NCI-H128 (cell line): ENCODE measurements around the gene DNM3.

Experiments used
- DNase-seq: peaks from one replicate; lab custom pipeline; 2025; ENCODE audit not compliant: unreplicated experiment; lab: John Stamatoyannopoulos, UW

The DNM3 gene

GRCh38 chr1:171966426-171967220 is 125.3 kb downstream of the DNM3 start:
- no peak for DNase-seq

DNA sequence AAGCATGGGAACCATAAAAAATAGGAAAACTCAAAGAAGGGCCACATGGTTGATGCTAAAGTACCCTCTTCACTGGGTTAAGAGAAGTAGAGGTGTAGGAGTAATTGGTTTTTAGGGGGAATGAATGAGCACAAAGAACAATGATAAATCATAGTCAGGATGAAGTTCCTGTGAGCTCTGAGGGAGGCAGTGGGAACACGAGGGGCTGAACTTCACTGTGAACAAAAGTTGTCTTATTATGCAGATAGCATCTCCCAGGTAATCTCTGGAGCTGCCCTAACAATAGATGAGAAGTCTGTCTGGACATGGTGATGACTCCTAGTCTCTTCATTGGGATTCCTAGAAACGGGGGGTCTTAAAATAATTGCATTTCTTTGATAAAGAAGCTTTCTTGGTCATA is 127.9 kb downstream of the DNM3 start:
- no peak for DNase-seq

DNA sequence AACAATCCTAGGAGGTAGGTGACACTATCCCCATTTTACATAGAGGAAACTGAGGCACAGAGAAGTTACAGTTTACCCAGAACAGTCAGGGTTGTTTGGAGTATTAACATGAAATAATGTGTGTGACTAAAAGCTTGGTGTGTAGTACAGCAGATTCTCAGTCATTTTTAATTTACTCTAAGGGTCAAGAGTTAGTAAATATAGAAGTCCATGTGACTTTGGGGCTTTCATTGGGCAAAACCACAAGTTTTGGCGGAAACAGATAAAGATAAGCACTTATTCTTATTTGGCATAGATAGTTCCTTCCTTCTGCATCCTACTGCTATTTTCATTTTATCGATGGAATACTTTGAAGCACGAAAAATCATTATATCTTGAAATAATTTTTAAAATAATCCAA is 128.5 kb downstream of the DNM3 start:
- no peak for DNase-seq

- no peak for DNase-seq
Observed at GRCh38 chr1:171972846-171973245, 131.5 kb downstream of the DNM3 start.

DNA sequence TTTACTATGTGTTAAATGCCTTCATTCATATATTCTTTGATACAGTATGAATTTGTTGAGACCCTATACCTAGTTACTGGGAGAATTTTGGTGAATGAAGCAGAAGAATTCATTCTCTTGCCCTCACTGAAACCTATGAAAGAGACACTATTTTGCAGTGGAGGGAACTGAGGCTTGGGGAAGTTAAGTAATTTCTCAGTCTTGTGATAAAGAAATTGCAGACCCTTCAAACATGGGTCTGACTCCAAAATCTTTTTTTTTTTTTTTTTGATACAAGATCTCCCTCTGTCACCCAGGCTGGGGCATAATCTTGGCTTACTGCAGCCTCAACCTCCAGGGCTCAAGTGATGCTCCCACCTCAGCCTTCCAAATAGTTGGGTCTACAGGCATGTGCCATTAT is 132.1 kb downstream of the DNM3 start:
- DNase-seq: no peak

DNA sequence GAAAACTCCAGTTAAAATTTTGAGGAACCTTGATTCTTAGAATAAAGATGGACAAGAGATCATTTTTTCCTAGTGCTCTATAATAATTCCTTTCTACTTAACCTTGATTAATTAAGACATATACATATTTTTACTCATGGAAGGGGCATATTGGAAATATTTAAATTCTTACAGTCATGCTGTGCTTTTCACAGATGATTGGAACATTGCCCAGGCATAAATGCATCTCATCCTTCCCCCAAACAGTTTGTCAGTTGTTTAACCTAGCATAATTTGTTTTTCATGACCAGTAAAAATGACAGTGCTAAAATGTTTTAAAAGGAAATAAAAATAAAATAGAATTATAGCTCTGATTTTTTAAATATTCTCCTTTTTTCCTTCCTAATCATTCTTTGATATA is 140.0 kb downstream of the DNM3 start:
- DNase-seq: no peak

DNA sequence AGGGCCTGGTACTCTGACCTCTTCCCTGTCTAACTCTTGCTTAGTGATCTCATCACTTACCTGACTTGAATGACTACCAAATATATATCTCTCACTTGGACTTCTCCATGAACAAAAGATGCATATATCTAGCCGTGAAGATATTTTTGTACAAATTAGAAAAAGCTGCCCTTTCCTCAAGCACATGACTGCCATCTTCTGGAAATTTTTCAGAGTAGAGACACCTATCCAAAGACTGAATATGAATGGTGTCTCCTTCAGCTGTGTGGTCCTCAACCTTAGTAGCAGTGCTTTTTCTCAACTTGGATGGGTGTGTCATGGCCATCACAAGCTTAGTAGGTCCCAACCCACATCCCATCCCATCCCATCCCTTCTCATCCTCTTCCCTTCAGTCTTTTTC is 142.3 kb downstream of the DNM3 start:
- no peak for DNase-seq

- no peak for DNase-seq
Observed at GRCh38 chr1:171984262-171984661, 143.0 kb downstream of the DNM3 start.

GRCh38 chr1:171984850-171985485 is 143.7 kb downstream of the DNM3 start:
- no peak for DNase-seq

DNA sequence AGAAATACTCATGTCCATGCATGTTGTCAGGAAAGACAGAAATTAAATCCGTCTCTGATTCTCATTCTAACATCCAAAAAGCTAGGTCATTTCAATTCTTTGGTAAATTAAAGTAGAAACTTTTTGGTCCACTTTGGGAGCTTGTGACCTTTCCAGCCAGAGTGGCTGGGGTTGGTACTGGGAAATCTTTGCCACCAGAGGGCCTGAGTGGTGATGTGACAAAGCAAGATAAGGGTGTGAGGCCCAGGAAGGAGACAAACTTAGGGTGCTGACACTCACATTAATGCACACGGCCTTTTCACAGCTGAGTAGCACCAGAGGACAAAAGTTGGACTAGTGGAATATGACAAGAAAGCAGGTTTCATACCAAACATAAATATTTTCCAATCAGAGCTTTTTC is 144.3 kb downstream of the DNM3 start:
- DNase-seq: no peak

- no peak for DNase-seq
Observed at GRCh38 chr1:171988243-171988885, 147.1 kb downstream of the DNM3 start.

DNA sequence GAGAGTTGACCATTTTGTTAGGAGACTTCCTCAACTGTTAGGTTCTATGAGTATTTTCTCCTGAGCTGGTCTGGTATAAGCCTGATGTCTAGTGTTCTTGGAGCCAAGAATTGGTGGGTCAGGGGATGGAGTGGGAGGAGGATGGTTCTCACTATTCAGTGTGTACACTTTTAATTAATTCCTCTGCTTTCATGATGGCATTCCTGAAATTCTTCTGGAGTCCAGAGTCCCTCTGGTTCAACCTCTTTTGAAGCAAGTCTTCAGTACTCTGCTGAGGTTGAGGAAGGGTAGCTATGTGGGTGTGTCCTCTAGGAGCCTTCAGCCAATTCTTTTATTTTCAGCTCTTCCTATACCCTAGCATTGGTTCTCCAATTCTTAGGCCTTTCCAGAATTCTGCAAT is 149.1 kb downstream of the DNM3 start:
- no peak for DNase-seq

DNA sequence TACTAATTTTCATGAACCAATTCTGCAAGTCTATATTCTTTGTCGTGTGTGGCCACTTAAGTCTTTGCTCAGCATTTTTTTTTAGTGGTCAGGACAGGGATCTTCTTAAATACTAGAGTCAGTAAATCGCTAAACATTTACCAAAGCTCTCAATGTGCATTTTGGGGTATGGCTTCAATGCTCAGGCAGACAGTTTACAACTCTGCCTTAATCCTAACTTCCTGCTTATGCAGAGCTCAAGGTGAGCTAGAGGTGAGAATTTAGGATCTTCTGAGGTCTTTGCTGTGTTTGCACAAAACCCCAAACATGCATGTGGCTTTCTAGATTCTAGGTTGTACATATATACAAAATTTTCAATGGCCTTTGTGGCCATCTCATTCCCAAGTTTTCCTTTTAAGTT is 153.0 kb downstream of the DNM3 start:
- no peak for DNase-seq

DNA sequence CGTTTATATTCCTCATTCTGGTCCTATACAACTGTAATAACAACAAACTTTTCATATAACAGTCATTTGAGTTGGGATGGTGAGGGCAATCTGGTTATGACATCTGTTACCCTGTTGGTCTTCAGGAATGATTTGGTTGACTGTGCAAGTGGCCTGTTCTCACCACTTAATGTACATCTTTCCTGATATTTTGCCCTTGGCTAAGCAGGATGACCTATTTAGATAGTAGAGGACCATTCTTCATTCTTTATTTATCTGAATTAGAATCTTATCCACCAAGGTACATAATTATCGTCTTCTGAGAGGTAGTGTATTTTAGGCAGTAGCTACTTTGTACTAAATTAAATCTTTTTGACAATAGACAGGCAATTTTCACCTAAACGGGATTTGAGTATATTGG is 154.3 kb downstream of the DNM3 start:
- no peak for DNase-seq

DNA sequence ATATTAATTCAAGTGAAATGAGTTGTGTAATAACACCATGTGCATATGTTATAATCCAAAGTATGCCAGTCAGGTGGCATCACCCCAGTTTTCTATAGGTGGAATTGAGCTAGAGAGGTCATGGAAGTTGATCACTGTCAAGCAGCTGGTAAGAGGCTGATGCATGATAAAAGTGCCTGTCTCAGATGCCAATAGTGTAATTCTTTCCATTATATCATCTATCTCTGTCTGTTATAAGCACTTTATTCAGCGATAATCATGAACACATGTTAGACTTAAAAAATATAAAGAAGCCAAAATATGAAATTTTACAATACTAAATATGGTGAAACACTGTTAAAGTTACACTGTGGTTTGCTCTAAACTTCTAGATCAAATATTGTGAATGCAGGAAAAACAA is 156.6 kb downstream of the DNM3 start:
- no peak for DNase-seq

DNA sequence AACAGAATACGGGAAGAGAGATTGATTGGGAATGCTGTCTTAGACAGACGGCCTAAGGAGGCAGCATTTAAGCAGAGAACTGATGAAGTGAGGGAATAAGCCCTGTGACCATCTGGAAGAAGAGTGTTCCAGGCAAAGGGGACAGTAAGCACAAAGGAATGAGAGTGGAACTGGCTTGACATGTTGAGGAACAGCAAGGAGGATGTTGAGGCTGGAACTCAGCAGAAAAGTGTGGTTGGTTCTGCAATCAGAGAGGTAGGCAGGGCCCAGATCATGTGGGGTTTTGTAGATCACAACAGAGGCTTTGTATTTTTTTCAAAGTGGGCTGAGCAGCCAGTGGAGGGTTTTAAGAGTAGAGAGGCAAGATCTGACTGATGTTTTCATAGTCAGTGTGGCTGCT is 157.4 kb downstream of the DNM3 start:
- DNase-seq: no peak

DNA sequence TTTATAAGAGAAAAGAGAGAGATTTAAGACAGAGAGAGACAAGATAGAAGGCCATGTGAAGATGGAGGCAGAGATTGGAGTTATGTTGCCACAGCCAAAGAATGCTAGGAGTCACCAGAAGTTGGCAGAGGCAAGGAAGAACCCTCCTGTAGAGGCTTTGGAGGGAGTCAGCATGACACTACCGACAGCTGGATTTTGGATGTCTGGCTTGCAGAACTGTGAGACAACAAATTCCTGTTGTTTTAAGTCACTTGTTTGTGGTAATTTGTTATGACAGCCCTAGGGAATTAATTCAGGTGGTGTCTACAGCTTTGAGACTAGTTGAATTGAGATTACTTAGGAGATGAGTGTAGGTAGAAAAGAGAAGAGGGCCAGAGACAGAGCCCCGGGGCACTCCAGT is 158.5 kb downstream of the DNM3 start:
- DNase-seq: no peak

DNA sequence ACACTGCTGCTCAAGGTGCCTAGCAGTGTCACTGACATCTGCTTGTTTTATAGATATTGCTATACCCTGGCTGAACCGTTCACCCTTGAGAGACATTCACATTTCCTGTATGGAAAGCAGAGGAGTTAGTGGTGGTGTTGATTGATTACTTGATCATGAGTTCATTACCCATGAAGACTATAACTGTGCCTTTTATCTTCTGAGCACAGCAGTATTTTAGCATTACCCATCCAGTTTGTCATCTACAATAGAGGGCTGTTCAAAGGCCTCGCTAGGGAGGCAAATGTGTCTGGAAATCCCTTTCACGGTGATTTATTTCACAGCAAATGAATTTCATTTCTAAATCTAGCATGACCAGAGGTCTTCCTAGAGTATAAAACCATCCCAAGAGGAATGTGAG is 160.0 kb downstream of the DNM3 start:
- DNase-seq: no peak

DNA sequence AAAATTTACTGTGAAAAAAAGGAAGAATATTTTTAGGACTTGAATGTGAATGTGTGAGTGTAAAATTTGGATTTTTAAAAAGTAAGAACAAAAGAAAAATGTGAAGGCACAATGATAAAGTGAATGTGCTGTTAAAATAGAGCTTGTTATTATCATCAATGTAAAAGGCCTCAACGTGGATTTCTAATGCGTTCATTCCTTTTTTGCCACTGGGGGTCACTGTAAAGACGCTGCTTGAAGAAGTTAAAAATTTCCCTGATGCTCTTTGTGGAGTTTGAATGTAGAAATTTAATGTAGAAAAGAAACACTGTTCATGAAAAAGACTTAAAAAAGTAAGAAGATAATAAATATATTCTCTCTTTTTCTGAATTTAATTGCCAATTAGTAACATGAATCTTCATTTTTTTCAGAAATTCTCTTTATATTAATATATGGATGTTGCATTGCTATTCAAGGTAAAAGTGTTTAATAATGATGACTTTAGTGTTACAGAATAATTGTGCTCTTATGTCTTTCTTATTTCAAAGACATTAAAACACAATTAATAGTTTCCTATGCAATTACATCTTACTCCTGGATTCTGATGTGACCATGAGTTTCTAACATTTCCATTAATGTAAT is 161.5 kb downstream of the DNM3 start:
- DNase-seq: no peak

DNA sequence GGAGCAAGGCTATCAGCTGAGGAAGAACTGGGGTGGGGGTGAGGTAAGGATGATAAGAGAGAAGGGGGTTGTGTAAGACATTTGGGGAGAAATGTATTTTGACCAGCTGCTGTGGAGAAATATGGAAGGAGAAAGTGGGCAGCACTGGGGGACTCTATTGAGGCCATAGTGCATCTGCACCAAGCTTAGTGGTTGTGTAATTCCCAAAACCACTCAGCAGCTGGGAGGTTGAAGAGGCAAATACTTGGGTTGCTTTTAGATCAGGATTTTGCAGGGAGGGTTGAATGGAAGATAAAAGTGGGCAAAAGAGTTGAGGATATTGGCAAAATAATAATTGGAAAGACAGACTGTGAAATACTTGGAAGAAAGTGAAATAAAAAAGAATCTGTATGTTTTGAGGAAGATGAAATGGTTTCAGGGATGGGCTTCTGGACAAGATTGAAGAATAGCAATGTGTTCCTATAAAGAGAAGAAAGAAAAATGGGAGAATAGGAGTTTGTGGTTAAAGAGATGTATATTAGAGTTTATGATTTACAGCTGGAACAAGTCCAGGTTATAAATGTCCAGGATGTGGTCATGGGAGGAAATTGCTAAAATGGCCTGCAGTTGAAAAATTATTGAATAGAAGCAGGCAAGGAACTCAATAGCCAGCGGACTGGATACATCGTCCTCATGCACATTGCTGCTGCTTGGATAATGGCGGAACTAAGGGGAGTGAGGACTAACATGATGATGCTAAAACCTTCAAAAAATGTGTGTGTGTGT is 162.7 kb downstream of the DNM3 start:
- DNase-seq: no peak

DNA sequence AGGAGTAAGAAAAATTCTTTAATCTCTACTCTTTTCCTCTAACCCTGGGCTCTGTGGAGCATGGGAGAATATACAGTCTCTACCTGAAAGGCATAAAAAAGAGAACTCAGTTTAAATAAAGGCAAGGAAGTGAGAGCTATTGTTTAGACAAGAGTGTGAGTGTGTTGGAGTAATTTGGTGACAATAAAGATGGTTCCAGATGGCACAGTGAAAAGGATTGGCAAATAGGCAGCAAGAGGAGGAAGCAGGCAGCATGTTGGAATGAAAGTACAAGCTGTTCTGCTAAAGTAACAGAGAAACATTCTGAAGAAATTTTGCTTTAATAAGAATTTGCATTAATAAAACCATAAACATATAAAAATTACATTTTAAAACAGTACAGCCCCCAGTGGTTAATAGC is 163.4 kb downstream of the DNM3 start:
- no peak for DNase-seq
